K562 (cell line): ENCODE results near the gene CABP7. TPM values are rescaled to one million over a fixed set of nuclear protein-coding genes. Genes with fewer than 3 reads are reported as not detected.

Source experiments
- ATAC-seq: fragments of 200-7000 bp; cut with Tn5 transposase; 3 replicates; pipeline ENCODE4 v1.9.1; 2020; ENCODE audit warnings: moderate library complexity
- BruUV-seq: library from RNA; stranded (reverse); fragments of 400-500 nt; replicated peaks from 2 replicates; lab custom pipeline; 2021; lab: Mats Ljungman, UMichigan
- CTCF ChIA-PET: fragments of 300-600 bp; formaldehyde crosslinking; extraction: SDS; loops from one replicate; lab custom pipeline; 2021; ENCODE audit warnings: low intra/inter-chr PET ratio; lab: Yijun Ruan, JAX
- POLR2A ChIA-PET: fragments of 300-600, 350-650 bp; sonication (Branson Sonifier 250); formaldehyde crosslinking; extraction: SDS; loops from one replicate; lab custom pipeline; 2021; ENCODE audit warnings: antibody characterized with exemption, inconsistent platforms; lab: Yijun Ruan, JAX
- DNase-seq, 4 experiments: peaks; one replicate each; pipeline versions ENCODE4 v3.0.0 to v3.0.0-alpha.2; 2011 to 2018; ENCODE audit warnings: low spot score in 3 of 4, mixed read lengths in 3 of 4; ENCODE audit errors: extremely low read depth in 1 of 4
- FAIRE-seq: peaks from 2 replicates; lab custom pipeline; 2011; peaks lifted over from hg19 to GRCh38; lab: Jason Lieb, UNC
- H2AFZ ChIP-seq: 2 replicates; pipeline ENCODE4 v1.6.0; 2011; ENCODE audit warnings: low read depth, low read length, control low read depth, inconsistent platforms
- H3K27ac ChIP-seq: fragments of 200-600 bp; 3 replicates; pipeline ENCODE4 v1.8.0; 2011; ENCODE audit warnings: low read depth, mild to moderate bottlenecking, control low read depth, inconsistent platforms, low read length, moderate library complexity, mixed read lengths; ENCODE audit errors: extremely low read depth
- H3K27me3 ChIP-seq, 2 experiments: fragments of 300-600 bp in 1 of 2; 2 replicates in 1 of 2; 3 replicates in 1 of 2; pipeline versions ENCODE4 v1.6.0 to v1.8.0; 2011; ENCODE audit warnings: inconsistent platforms in 2 of 2, low read length in 2 of 2, mild to moderate bottlenecking in 1 of 2, mixed read lengths in 1 of 2, moderate library complexity in 1 of 2; ENCODE audit not compliant: control insufficient read depth in 2 of 2, insufficient read depth in 2 of 2
- H3K36me3 ChIP-seq: fragments of 300-600 bp; 3 replicates; pipeline ENCODE4 v1.8.0; 2011; ENCODE audit warnings: mild to moderate bottlenecking, low read length, inconsistent platforms; ENCODE audit not compliant: control insufficient read depth, insufficient read depth
- H3K4me1 ChIP-seq, 2 experiments: fragments of 200-600 bp in 1 of 2; replicated peaks in 1 of 2; 2 replicates in 1 of 2; 3 replicates in 1 of 2; pipeline versions ENCODE4 v1.5.1 to v1.8.0; 2011; ENCODE audit warnings: inconsistent platforms in 2 of 2, low read length in 2 of 2, mild to moderate bottlenecking in 1 of 2, mixed read lengths in 1 of 2, moderate library complexity in 1 of 2; ENCODE audit not compliant: control insufficient read depth in 2 of 2, insufficient read depth in 2 of 2
- H3K4me2 ChIP-seq: 2 replicates; pipeline ENCODE4 v1.6.1; 2011; ENCODE audit warnings: low read length, control low read depth, inconsistent platforms, mixed read lengths; ENCODE audit not compliant: insufficient read depth
- H3K4me3 ChIP-seq: fragments of 200-600 bp; sonication (generic), shearing (Covaris generic); 2 replicates; pipeline ENCODE4 v1.5.1; 2016; ENCODE audit warnings: control low read depth, inconsistent platforms
- H3K79me2 ChIP-seq: fragments of 200-600 bp; 3 replicates; pipeline ENCODE4 v1.8.0; 2011; ENCODE audit warnings: low read length, inconsistent platforms; ENCODE audit not compliant: control insufficient read depth, insufficient read depth
- H3K9ac ChIP-seq, 2 experiments: 2 replicates each; pipeline versions ENCODE4 v1.6.0 to v1.6.1; 2011; ENCODE audit warnings: low read depth in 2 of 2, low read length in 2 of 2, control low read depth in 1 of 2, inconsistent platforms in 1 of 2, mild to moderate bottlenecking in 1 of 2, mixed read lengths in 1 of 2; ENCODE audit not compliant: insufficient read depth in 1 of 2
- H3K9me1 ChIP-seq: one replicate; pipeline ENCODE4 v1.6.0; 2011; ENCODE audit warnings: inconsistent platforms, mild to moderate bottlenecking, low read length, moderate library complexity; ENCODE audit not compliant: control insufficient read depth, insufficient read depth
- H3K9me3 ChIP-seq: replicated peaks from 2 replicates; pipeline ENCODE4 v1.5.1; 2011; ENCODE audit warnings: low read depth, low read length, inconsistent platforms; ENCODE audit not compliant: control insufficient read depth, insufficient read depth
- H4K20me1 ChIP-seq: replicated peaks from 2 replicates; pipeline ENCODE4 v1.6.1; 2011; ENCODE audit warnings: low read length, inconsistent platforms, mixed read lengths; ENCODE audit not compliant: control insufficient read depth, insufficient read depth
- ARID2 ChIP-seq: fragments of 450-650 bp; IDR thresholded peaks from 2 replicates; pipeline ENCODE4 v1.6.1; 2017; ENCODE audit warnings: antibody characterized with exemption, mild to moderate bottlenecking
- BMI1 ChIP-seq: fragments of 150-350 bp; IDR thresholded peaks from 2 replicates; pipeline ENCODE4 v1.6.1; 2014; ENCODE audit warnings: low read length
- KHSRP ChIP-seq: fragments of 450-650 bp; IDR thresholded peaks from 2 replicates; pipeline ENCODE4 v1.6.1; 2017
- ZFX ChIP-seq: sonication (generic); formaldehyde crosslinking; IDR thresholded peaks from 2 replicates; pipeline ENCODE4 v1.8.0; 2022; ENCODE audit warnings: mild to moderate bottlenecking, missing genetic modification reagents, moderate library complexity
- WGBS: fragments of 100-300 bp; shearing (Covaris generic); methylation state at CpG from one replicate; pipeline ENCODE4 v1.1.6; 2016; ENCODE audit warnings: low coverage, mixed read lengths; ENCODE audit not compliant: insufficient coverage; ENCODE audit errors: missing lambda C conversion rate; 5-methylcytosine and 5-hydroxymethylcytosine counted together
- in situ Hi-C: fragments of 300-500 bp; cut with MboI; formaldehyde crosslinking; loops from 4 replicates; pipeline ENCODE4 v1.15.0; 2018; ENCODE audit warnings: inconsistent platforms, mixed read lengths
- intact Hi-C: fragments of 100-400 bp; cut with micrococcal nuclease; formaldehyde crosslinking; loops from 2 replicates; pipeline ENCODE4 v1.14.2; 2022
- polyA plus RNA-seq, 8 experiments: library from polyadenylated mRNA; depleted of rRNA in 4 of 8; stranded (reverse) in 5 of 8; unstranded in 3 of 8; fragments of >200 nt; fragmentation: Nextera tagmentation in 2 of 8; fragmentation: Illumina TruSeq in 1 of 8; extraction: Ambion mirVana in 2 of 8; extraction: Trizol in 1 of 8; gene quantifications; 2 replicates each; pipeline versions ENCODE4 v1.2.1 to v1.2.3, GENCODE V29; 2011 to 2014; ENCODE audit warnings: inconsistent platforms in 1 of 8, missing spikeins in 1 of 8
- total RNA-seq, 7 experiments: library from RNA; depleted of rRNA in 6 of 7; stranded (reverse); fragments of >200 nt in 6 of 7; fragmentation: Illumina TruSeq in 2 of 7; extraction: Trizol in 2 of 7; gene quantifications; 2 replicates each; pipeline versions ENCODE4 v1.2.1 to v1.2.3, GENCODE V29; 2011 to 2021; ENCODE audit warnings: low replicate concordance in 1 of 7
- TF ChIP-seq, protein P1 (sequence below): fragments of 150-350 bp; IDR thresholded peaks from 2 replicates; pipeline ENCODE4 v1.6.1; 2014; ENCODE audit warnings: low read depth, mild to moderate bottlenecking, low read length, borderline replicate concordance
- TF ChIP-seq, protein P2 (sequence below): fragments of 450-650 bp; IDR thresholded peaks from 2 replicates; pipeline ENCODE4 v1.6.1; 2016; ENCODE audit warnings: missing biosample characterization, missing genetic modification characterization
- TF ChIP-seq, protein P3 (sequence below), 2 experiments: IDR thresholded peaks; 2 replicates each; pipeline ENCODE4 v1.6.1; 2012; ENCODE audit warnings: improper control_type of control experiment in 2 of 2, low read depth in 2 of 2, low read length in 2 of 2, borderline replicate concordance in 1 of 2

CABP7 gene
- total and polyA plus RNA-seq, 9 of the 15 experiments (the other 6 are each of a cell fraction or from before 2014, with no cell fraction given), result not detected

GRCh38 chr22:29768052-29768693, 48.4 kb downstream of the CABP7 start:
- H3K36me3 ChIP-seq, result peaks cover 29% of the 10 kb centered on the region
- peaks cover 0 to 6% of the 10 kb centered on the region in 2 experiments; a peak in 2 of 5 replicates for H3K4me1 ChIP-seq
- TF ChIP-seq KHSRP, result no peak
- no peak for TF ChIP-seq ZFX
- TF ChIP-seq, all 486 proteins: peak for 0

GRCh38 chr22:29769723-29770321, 50.0 kb downstream of the CABP7 start:
- H3K79me2 ChIP-seq, result peaks cover 33% of the 10 kb centered on the region
- H4K20me1 ChIP-seq, result no peaks in the 10 kb centered on the region; the same call in 1 of the 2 replicates
- TF ChIP-seq ARID2 (no peak), BMI1 (no peak)
- TF ChIP-seq, protein P1, sequence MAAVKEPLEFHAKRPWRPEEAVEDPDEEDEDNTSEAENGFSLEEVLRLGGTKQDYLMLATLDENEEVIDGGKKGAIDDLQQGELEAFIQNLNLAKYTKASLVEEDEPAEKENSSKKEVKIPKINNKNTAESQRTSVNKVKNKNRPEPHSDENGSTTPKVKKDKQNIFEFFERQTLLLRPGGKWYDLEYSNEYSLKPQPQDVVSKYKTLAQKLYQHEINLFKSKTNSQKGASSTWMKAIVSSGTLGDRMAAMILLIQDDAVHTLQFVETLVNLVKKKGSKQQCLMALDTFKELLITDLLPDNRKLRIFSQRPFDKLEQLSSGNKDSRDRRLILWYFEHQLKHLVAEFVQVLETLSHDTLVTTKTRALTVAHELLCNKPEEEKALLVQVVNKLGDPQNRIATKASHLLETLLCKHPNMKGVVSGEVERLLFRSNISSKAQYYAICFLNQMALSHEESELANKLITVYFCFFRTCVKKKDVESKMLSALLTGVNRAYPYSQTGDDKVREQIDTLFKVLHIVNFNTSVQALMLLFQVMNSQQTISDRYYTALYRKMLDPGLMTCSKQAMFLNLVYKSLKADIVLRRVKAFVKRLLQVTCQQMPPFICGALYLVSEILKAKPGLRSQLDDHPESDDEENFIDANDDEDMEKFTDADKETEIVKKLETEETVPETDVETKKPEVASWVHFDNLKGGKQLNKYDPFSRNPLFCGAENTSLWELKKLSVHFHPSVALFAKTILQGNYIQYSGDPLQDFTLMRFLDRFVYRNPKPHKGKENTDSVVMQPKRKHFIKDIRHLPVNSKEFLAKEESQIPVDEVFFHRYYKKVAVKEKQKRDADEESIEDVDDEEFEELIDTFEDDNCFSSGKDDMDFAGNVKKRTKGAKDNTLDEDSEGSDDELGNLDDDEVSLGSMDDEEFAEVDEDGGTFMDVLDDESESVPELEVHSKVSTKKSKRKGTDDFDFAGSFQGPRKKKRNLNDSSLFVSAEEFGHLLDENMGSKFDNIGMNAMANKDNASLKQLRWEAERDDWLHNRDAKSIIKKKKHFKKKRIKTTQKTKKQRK, result no peak
- TF ChIP-seq, protein P2, sequence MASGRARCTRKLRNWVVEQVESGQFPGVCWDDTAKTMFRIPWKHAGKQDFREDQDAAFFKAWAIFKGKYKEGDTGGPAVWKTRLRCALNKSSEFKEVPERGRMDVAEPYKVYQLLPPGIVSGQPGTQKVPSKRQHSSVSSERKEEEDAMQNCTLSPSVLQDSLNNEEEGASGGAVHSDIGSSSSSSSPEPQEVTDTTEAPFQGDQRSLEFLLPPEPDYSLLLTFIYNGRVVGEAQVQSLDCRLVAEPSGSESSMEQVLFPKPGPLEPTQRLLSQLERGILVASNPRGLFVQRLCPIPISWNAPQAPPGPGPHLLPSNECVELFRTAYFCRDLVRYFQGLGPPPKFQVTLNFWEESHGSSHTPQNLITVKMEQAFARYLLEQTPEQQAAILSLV (tag), result no peak
- TF ChIP-seq, protein P3, sequence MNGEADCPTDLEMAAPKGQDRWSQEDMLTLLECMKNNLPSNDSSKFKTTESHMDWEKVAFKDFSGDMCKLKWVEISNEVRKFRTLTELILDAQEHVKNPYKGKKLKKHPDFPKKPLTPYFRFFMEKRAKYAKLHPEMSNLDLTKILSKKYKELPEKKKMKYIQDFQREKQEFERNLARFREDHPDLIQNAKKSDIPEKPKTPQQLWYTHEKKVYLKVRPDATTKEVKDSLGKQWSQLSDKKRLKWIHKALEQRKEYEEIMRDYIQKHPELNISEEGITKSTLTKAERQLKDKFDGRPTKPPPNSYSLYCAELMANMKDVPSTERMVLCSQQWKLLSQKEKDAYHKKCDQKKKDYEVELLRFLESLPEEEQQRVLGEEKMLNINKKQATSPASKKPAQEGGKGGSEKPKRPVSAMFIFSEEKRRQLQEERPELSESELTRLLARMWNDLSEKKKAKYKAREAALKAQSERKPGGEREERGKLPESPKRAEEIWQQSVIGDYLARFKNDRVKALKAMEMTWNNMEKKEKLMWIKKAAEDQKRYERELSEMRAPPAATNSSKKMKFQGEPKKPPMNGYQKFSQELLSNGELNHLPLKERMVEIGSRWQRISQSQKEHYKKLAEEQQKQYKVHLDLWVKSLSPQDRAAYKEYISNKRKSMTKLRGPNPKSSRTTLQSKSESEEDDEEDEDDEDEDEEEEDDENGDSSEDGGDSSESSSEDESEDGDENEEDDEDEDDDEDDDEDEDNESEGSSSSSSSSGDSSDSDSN (IDR thresholded peaks at IDR 0.05; ENCODE audit: borderline replicate concordance in 1 of 2, low read depth in 2 of 2, low read length in 2 of 2), result no peak
- TF ChIP-seq, all 486 proteins: peak for 0
- ATAC-seq (no peak), FAIRE-seq (no peak), DNase-seq (no peak)
- H3K4me3 ChIP-seq, result no peak overlapping the region
- no peaks in the 10 kb centered on the region for H3K9me1 ChIP-seq
- H3K4me1 ChIP-seq, result peaks cover 0 to 6% of the 10 kb centered on the region in 2 experiments; a peak in 2 of 5 replicates
- intact Hi-C loops, result no loop called here
- no peak overlapping the region for H3K9ac ChIP-seq
- WGBS, result 100% methylated on average over 2 of the region's 2 CpGs
- BruUV-seq, result no TSS peak
- no peaks in the 10 kb centered on the region for H3K9me3 ChIP-seq
- H3K4me2 ChIP-seq, result no peak overlapping the region
- no peaks in the 10 kb centered on the region for H3K27me3 ChIP-seq
- in situ Hi-C loops, result no loop called here
- CTCF ChIA-PET, result no interaction called here
- no peak overlapping the region for H3K27ac ChIP-seq
- peaks cover 29% of the 10 kb centered on the region for H3K36me3 ChIP-seq
- no peak overlapping the region for H2AFZ ChIP-seq
- POLR2A ChIA-PET, result no interaction called here

More at GRCh38 chr22:29768052-29768693, 48.4 kb downstream of the CABP7 start:
- POLR2A ChIA-PET, result no interaction called here
- 0 out of 2 replicates have a peak overlapping the region, but pooled peaks have one; percentile 99 for H2AFZ ChIP-seq
- no peaks in the 10 kb centered on the region for H3K9me1 ChIP-seq
- H3K9me3 ChIP-seq, result no peaks in the 10 kb centered on the region
- peak overlapping the region; percentile 98 to 99 for H3K9ac ChIP-seq
- in situ Hi-C loops, result no loop called here
- peak overlapping the region; percentile 99 for H3K4me3 ChIP-seq
- no TSS peak for BruUV-seq
- FAIRE-seq (peak; percentile 49), DNase-seq (peak in 1 of 4 experiments; percentile 16), ATAC-seq (no peak)
- 14% methylated on average over 6 of the region's 6 CpGs for WGBS
- no peaks in the 10 kb centered on the region for H3K27me3 ChIP-seq
- intact Hi-C loops, result no loop called here
- H3K79me2 ChIP-seq, result peaks cover 33% of the 10 kb centered on the region
- CTCF ChIA-PET, result no interaction called here
- H4K20me1 ChIP-seq, result no peaks in the 10 kb centered on the region; the same call in 1 of the 2 replicates
- H3K27ac ChIP-seq, result peak overlapping the region; percentile 98
- H3K4me2 ChIP-seq, result peak overlapping the region; percentile 100
